ENCODE results near the gene KIRREL3.

KIRREL3 gene

GRCh38 chr11:126766440-126766839 is 234.1 kb downstream of the KIRREL3 start:
- no peak for DNase-seq

- no peak for DNase-seq
Observed at GRCh38 chr11:126765196-126765595, 235.4 kb downstream of the KIRREL3 start.

DNA sequence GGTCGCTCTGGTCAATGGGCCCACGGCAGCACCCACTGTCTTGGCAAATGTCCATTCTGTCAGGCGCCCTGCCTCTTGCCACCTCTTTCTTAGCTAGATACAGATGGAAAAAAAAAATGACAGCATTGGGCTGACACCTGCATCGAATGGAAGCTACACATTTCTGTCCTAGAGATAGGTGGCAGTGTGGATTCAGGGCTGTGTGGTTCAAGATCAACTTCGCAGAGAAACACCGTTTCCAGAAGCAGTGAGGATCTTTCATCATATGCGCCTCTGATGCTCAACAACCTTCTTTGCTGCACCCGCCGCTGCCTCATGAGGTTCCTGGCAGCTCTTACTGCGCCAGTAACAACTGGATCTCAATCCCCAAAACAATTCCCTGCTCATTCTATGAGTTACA is 236.3 kb downstream of the KIRREL3 start:
- no peak for DNase-seq

GRCh38 chr11:126756855-126757254 is 243.7 kb downstream of the KIRREL3 start:
- no peak for DNase-seq

GRCh38 chr11:126756421-126756820 is 244.1 kb downstream of the KIRREL3 start:
- no peak for DNase-seq

GRCh38 chr11:126755526-126755925 is 245.0 kb downstream of the KIRREL3 start:
- DNase-seq: no peak

DNA sequence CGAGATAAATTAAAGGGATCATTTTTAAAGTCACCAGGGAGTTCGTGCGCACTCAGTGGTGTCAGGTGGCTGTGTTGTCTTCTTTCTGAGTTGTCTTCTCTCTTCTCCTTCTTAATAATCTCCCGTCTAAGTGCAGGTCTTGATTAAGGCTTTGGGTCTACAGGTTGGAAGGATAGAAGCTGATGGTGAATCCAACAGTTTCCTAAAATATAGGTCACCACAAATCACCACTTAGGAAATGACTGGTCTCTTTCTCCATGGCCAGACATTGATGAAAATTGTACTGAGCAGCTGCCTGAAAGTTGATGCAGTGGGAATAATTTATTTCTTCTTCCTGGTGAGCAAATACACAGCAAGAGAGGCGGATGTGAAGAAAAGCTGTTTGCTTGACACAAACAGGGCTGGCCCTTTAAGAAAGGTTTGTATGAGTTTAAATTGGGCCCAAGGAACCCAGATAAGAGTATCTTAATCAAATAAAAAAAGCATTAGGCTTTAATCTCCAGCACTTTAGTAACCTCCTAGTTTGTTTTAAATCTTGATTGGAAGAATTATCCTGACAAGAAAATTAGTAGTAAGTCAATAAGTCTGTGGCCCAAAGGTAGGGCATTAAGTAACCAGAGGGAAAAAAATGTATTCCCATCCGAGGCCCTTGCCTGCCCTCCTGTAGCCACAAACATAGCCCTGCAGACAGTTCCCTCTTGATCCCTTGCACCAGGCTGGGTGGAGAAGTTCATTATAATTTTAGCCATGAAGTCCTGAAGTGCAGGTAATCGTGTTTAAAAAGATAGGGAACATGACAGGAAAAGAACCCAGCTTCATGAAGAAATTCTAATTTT is 245.8 kb downstream of the KIRREL3 start:
- no peak for DNase-seq

DNA sequence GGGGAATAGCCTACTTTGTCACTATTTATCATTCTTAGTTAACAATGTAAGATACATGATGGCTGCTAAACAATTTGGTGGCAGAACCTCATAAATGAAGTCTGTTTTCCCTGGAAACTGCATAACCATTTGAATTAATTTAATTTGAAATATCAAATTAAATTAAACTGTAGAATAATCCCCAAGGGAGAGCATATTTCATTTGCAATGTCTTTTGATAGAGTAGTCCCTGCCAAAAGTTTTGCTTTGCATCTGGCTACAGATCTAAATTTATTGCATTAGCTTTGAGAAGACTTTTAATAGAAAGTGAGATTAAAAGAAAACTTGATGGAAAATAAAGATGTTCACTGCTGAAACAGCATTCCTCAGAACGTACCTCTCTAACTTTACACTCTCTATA is 246.6 kb downstream of the KIRREL3 start:
- no peak for DNase-seq

DNA sequence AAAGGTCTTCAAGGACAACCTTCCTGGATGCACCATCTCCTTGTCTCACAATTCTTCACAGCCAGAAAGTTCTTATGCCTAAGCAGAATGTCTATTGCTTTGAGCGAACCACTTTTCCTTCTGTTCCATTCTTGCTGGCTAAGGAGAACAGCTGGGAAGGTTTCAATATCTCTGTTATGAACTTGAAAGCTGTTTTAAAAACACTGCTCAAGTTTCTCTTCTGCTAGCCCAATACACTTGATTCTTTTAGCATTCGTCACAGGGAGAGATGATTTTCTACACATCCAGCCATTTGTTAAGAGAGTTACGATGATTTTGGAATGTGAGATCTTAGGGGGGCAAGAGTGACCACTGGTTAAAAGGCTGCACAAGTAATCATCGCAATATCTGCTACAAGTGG is 249.3 kb downstream of the KIRREL3 start:
- no peak for DNase-seq

GRCh38 chr11:126748793-126749192 is 251.8 kb downstream of the KIRREL3 start:
- no peak for DNase-seq

- DNase-seq: no peak
Observed at GRCh38 chr11:126748100-126748791, 252.3 kb downstream of the KIRREL3 start.

GRCh38 chr11:126747315-126747714 is 253.3 kb downstream of the KIRREL3 start:
- DNase-seq: no peak

- DNase-seq: no peak
Observed at GRCh38 chr11:126746443-126746842, 254.1 kb downstream of the KIRREL3 start.

- DNase-seq: no peak
Observed at GRCh38 chr11:126744699-126745098, 255.9 kb downstream of the KIRREL3 start.

DNA sequence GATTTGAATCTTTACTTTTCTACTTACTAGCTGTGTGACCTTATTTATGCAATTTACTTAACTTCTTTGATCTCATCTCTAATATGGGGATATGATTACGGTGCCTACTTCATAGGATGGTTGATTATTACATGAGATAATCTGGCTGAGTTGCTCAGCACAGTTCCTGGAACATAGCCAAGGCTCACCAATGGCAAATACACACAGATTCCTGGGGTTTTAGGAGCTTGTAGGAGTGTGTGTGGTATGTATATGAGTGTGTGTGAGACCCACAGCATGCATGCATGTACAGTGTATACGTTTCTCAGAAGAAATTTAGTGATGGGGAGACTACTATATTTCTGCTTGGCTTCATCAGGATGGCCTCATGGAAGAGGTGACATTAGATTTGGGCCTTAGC is 256.9 kb downstream of the KIRREL3 start:
- DNase-seq: no peak

- no peak for DNase-seq
Observed at GRCh38 chr11:126742582-126742981, 258.0 kb downstream of the KIRREL3 start.

DNA sequence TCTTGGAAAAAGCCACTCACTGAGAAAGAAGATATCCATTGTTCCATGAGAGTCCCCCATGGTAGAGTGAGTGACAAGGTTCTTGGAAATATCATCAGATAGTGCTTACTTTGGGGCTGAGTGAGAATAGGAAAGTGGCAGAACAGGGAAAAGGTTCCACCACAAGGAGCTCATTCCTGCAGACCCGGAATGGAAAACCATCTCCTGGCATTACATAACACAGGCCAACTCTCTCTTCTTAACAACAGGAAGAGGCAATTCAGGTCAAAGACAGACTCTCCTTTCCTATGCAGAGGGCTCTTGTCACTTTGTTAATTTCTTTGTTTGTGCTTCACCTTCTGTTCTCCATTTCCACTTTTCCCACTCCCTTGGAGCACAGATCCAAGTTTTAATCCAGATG is 259.7 kb downstream of the KIRREL3 start:
- no peak for DNase-seq

DNA sequence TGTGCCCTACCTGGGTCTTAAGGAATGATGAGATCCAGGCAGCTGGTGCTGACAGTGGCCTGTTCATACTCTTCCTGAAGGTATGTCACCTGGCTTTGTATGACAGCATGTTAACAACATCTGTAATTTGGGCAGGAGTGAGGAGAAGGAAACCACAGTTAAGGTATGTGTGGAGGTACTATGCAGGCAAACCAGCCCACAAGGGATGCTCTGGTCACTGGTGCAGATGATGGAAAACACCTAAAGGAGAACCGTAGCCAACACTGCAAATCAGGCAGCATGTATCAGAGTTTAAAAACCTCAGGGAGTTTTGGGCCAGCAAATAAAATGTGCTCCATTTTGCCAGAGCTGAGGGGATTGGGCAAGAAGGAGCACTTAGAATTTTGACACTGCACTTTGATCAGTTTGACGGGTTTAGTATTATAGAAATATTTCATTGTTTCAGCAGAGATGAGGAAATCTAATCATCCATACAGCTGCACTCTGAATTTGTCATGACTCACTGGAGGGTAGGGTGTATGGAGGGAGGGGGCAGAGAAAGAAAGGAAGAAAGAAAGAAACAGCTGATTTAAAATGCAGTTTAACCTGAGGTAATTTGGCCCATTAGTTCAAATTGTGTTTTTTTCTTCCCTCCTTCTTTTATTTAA is 260.9 kb downstream of the KIRREL3 start:
- DNase-seq: no peak

DNA sequence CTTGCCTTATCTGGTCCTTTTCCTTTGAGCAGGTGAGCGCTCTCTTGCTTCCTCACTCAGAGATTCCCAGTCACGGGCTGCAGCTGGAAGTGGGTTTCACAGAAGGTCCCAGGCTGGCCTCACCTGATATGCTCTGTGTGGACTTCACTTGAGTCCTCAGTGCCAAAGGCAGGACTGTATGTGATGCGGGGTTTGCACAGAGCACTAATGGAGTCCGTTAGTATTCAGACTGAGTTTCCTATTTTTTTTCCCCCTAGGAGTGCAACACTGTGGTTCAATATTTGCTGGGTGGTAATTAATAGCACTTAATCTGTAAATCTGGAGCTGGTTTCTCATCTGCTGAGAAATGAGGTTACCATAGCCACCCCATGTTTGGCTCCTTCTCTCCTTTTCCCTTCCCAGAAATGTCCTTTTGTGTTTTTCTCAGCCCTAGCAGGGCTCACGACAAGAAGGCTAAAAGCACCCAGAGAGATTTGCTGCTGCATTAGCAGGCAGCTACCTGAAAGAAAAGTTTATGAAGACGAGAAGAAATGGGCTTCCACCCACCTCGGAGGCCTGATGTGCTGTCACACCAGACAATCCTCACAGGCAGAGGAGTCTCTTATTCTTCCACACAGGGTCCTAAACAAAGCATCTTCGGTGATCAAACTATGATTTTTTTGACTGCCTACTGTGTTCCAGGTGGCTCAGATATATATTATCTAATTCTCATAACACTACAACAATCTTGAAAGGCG is 262.1 kb downstream of the KIRREL3 start:
- DNase-seq: no peak

- no peak for DNase-seq
Observed at GRCh38 chr11:126736682-126737572, 263.6 kb downstream of the KIRREL3 start.

- no peak for DNase-seq
Observed at GRCh38 chr11:126734752-126735151, 265.8 kb downstream of the KIRREL3 start.

DNA sequence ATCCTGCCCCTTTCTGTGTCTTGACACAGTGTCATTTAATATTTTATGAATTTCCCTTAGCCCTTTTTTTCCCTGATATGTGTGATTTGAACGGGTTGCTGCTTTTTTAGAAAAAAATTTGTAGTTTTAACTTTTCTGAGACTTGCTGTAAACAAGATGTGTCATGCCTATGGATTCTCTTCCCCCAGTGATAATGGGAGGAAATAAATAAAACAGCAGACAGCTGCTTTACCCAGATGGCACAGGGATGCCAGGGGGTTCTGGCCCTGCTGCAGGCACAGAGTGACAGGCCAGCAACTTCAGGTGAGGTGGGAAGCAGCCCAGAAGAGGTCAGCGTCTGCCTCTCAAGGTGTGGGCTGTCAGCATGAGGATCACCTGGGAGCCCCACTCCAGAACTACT is 266.9 kb downstream of the KIRREL3 start:
- no peak for DNase-seq

All from islet precursor cell (in vitro differentiated cells).